H9 (cell line): ENCODE measurements around the gene LMTK3. TPM values are rescaled to one million over a fixed set of nuclear protein-coding genes. Genes with fewer than 3 reads are reported as not detected.

ENCODE experiments used
- DNase-seq: peaks from one replicate; pipeline ENCODE4 v3.0.0-alpha.2; 2017
- H2AFZ ChIP-seq: one replicate; pipeline ENCODE4 v1.6.1; 2013; ENCODE audit warnings: mild to moderate bottlenecking, low read length, control low read depth, moderate library complexity
- H2AK5ac ChIP-seq: 2 replicates; pipeline ENCODE4 v1.6.1; 2013; ENCODE audit warnings: low read length, control low read depth, mixed read lengths; ENCODE audit not compliant: insufficient read length
- H2BK120ac ChIP-seq: one replicate; pipeline ENCODE4 v1.6.1; 2013; ENCODE audit warnings: low read depth, mild to moderate bottlenecking, low read length, control low read depth, inconsistent platforms; ENCODE audit not compliant: poor library complexity, severe bottlenecking
- H2BK12ac ChIP-seq: 2 replicates; pipeline ENCODE4 v1.6.1; 2013; ENCODE audit warnings: low read length, control low read depth, mixed read lengths, low read depth; ENCODE audit not compliant: insufficient read length
- H2BK15ac ChIP-seq: 2 replicates; pipeline ENCODE4 v1.6.1; 2013; ENCODE audit warnings: low read depth, low read length, control low read depth
- H2BK20ac ChIP-seq: one replicate; pipeline ENCODE4 v1.6.1; 2013; ENCODE audit warnings: low read depth, mild to moderate bottlenecking, low read length, control low read depth, inconsistent platforms; ENCODE audit not compliant: poor library complexity, severe bottlenecking
- H2BK5ac ChIP-seq: 2 replicates; pipeline ENCODE4 v1.6.1; 2013; ENCODE audit warnings: low read length, control low read depth, mixed read lengths; ENCODE audit not compliant: insufficient read length
- H3K14ac ChIP-seq: 2 replicates; pipeline ENCODE4 v1.6.1; 2013; ENCODE audit warnings: low read length, control low read depth; ENCODE audit not compliant: insufficient read depth
- H3K18ac ChIP-seq: 2 replicates; pipeline ENCODE4 v1.6.1; 2013; ENCODE audit warnings: low read depth, mild to moderate bottlenecking, mixed read lengths, low read length, control low read depth; ENCODE audit not compliant: insufficient read length
- H3K23ac ChIP-seq: 2 replicates; pipeline ENCODE4 v1.6.1; 2013; ENCODE audit warnings: low read length, control low read depth, mixed read lengths, low read depth; ENCODE audit not compliant: insufficient read length
- H3K23me2 ChIP-seq: 2 replicates; pipeline ENCODE4 v1.6.1; 2013; ENCODE audit warnings: low read depth, mild to moderate bottlenecking, mixed read lengths, low read length, control low read depth; ENCODE audit not compliant: insufficient read length, poor library complexity, severe bottlenecking
- H3K27ac ChIP-seq: 2 replicates; pipeline ENCODE4 v1.5.1; 2013; ENCODE audit warnings: low read length, control low read depth, mixed read lengths, low read depth; ENCODE audit not compliant: insufficient read length
- H3K27me3 ChIP-seq: 2 replicates; pipeline ENCODE4 v1.6.1; 2013; ENCODE audit warnings: low read length, control low read depth, inconsistent platforms; ENCODE audit not compliant: insufficient read depth
- H3K4ac ChIP-seq: 2 replicates; pipeline ENCODE4 v1.6.1; 2013; ENCODE audit warnings: low read depth, mild to moderate bottlenecking, control low read depth, inconsistent platforms, low read length, moderate library complexity
- H3K4me1 ChIP-seq: 2 replicates; pipeline ENCODE4 v1.6.1; 2013; ENCODE audit warnings: low read length, control low read depth, inconsistent platforms; ENCODE audit not compliant: insufficient read depth
- H3K4me2 ChIP-seq: 2 replicates; pipeline ENCODE4 v1.6.1; 2013; ENCODE audit warnings: low read length, control low read depth, mixed read lengths; ENCODE audit not compliant: insufficient read length, insufficient read depth
- H3K56ac ChIP-seq: 2 replicates; pipeline ENCODE4 v1.6.1; 2013; ENCODE audit warnings: low read depth, mild to moderate bottlenecking, mixed read lengths, low read length, control low read depth; ENCODE audit not compliant: insufficient read length
- H3K79me1 ChIP-seq: 2 replicates; pipeline ENCODE4 v1.6.1; 2013; ENCODE audit warnings: low read depth, mild to moderate bottlenecking, moderate library complexity, low read length, control low read depth, inconsistent platforms; ENCODE audit not compliant: insufficient read depth, poor library complexity, severe bottlenecking
- H3K79me2 ChIP-seq: 2 replicates; pipeline ENCODE4 v1.6.1; 2013; ENCODE audit warnings: low read length, control low read depth, inconsistent platforms; ENCODE audit not compliant: insufficient read depth
- H3K9ac ChIP-seq: 2 replicates; pipeline ENCODE4 v1.6.1; 2013; ENCODE audit warnings: low read length, control low read depth, mixed read lengths; ENCODE audit not compliant: insufficient read length; ENCODE audit errors: extremely low read depth
- H3K9me3 ChIP-seq: one replicate; pipeline ENCODE4 v1.6.1; 2013; ENCODE audit warnings: low read depth, low read length, inconsistent platforms; ENCODE audit not compliant: control insufficient read depth
- H3T11ph ChIP-seq: one replicate; pipeline ENCODE4 v1.6.1; 2013; ENCODE audit warnings: mild to moderate bottlenecking, low read length, control low read depth, inconsistent platforms
- H4K20me1 ChIP-seq: one replicate; pipeline ENCODE4 v1.6.1; 2013; ENCODE audit not compliant: control insufficient read depth, insufficient read length, insufficient read depth
- H4K5ac ChIP-seq: 2 replicates; pipeline ENCODE4 v1.6.1; 2013; ENCODE audit warnings: low read depth, mild to moderate bottlenecking, mixed read lengths, low read length, control low read depth; ENCODE audit not compliant: insufficient read length
- H4K8ac ChIP-seq: replicated peaks from 2 replicates; pipeline ENCODE4 v1.6.1; 2013; ENCODE audit warnings: low read length, control low read depth, mixed read lengths, low read depth; ENCODE audit not compliant: insufficient read length
- H4K91ac ChIP-seq: 2 replicates; pipeline ENCODE4 v1.6.1; 2013; ENCODE audit warnings: low read depth, mild to moderate bottlenecking, moderate library complexity, mixed read lengths, low read length, control low read depth; ENCODE audit not compliant: insufficient read length
- H3K27ac Mint-ChIP-seq, 3 experiments: 2 replicates in 2 of 3; 3 replicates in 1 of 3; pipeline ENCODE4 v1.8.0; 2020 to 2021; ENCODE audit warnings: mixed read lengths in 3 of 3, mild to moderate bottlenecking in 1 of 3, moderate library complexity in 1 of 3
- H3K27me3 Mint-ChIP-seq: 2 replicates; pipeline ENCODE4 v1.8.0; 2021; ENCODE audit warnings: low read depth, mild to moderate bottlenecking, moderate library complexity, mixed read lengths
- H3K36me3 Mint-ChIP-seq, 3 experiments: 2 replicates in 2 of 3; 3 replicates in 1 of 3; pipeline ENCODE4 v1.8.0; 2020 to 2021; ENCODE audit warnings: low read depth in 3 of 3, mixed read lengths in 3 of 3; ENCODE audit not compliant: insufficient read depth in 1 of 3
- H3K4me1 Mint-ChIP-seq, 2 experiments: 2 replicates each; pipeline ENCODE4 v1.8.0; 2020; ENCODE audit warnings: mixed read lengths in 2 of 2
- H3K4me3 Mint-ChIP-seq, 2 experiments: 2 replicates in 1 of 2; 3 replicates in 1 of 2; pipeline ENCODE4 v1.8.0; 2020 to 2021; ENCODE audit warnings: mild to moderate bottlenecking in 2 of 2, mixed read lengths in 2 of 2, moderate library complexity in 1 of 2
- H3K9me3 Mint-ChIP-seq, 2 experiments: 2 replicates in 1 of 2; 3 replicates in 1 of 2; pipeline ENCODE4 v1.8.0; 2020; ENCODE audit warnings: mild to moderate bottlenecking in 2 of 2, mixed read lengths in 2 of 2, moderate library complexity in 1 of 2
- CTCF ChIP-seq: fragments of 200-600 bp; sonication (generic); conservative IDR thresholded peaks from 3 replicates; pipeline ENCODE4 v1.8.0; 2021; ENCODE audit warnings: antibody characterized with exemption, mild to moderate bottlenecking
- WGBS: extraction: QIAGEN DNeasy Blood & Tissue Kit; methylation state at CpG from one replicate; pipeline ENCODE4 v1.1.7; 2013; ENCODE audit warnings: missing lambda C conversion rate, low lambda C conversion rate, mixed read lengths; ENCODE audit not compliant: insufficient read length; ENCODE audit errors: extremely low coverage; 5-methylcytosine and 5-hydroxymethylcytosine counted together
- total RNA-seq: library from RNA; stranded (reverse); gene quantifications from 2 replicates; pipeline ENCODE4 v1.2.1, GENCODE V29; 2021

The LMTK3 gene
- total RNA-seq, 1 experiment from 2014 or later = 14.4 TPM

- no peaks in the 10 kb centered on the region for H3K79me2 ChIP-seq
- H3K14ac ChIP-seq = no peak overlapping the region
- H3K4me1 Mint-ChIP-seq = peaks cover 6 to 7% of the 10 kb centered on the region in 2 experiments; a peak in 3 of 4 replicates
- WGBS = no CpG with 5 or more reads among the region's 11 CpGs
- no peaks in the 10 kb centered on the region for H3K4me1 ChIP-seq
- H3K36me3 Mint-ChIP-seq = peaks cover 23 to 71% (median 43%) of the 10 kb centered on the region in 3 experiments
- no peak overlapping the region for H3K18ac ChIP-seq
- no peak overlapping the region for H2AFZ ChIP-seq
- H4K5ac ChIP-seq = no peak overlapping the region
- no peak overlapping the region for H3K23ac ChIP-seq
- no peak for TF ChIP-seq CTCF
- no peak overlapping the region for H2BK120ac ChIP-seq
- no peak overlapping the region for H3K4me3 Mint-ChIP-seq
- H4K91ac ChIP-seq = no peak overlapping the region
- H3K27me3 ChIP-seq = no peaks in the 10 kb centered on the region
- H3K56ac ChIP-seq = no peak overlapping the region
- H3K4me2 ChIP-seq = no peak overlapping the region
- no peak overlapping the region for H3T11ph ChIP-seq
- H3K79me1 ChIP-seq = no peaks in the 10 kb centered on the region
- H3K9me3 ChIP-seq = no peaks in the 10 kb centered on the region
- H3K4ac ChIP-seq = no peak overlapping the region
- no peak overlapping the region for H3K27ac Mint-ChIP-seq
- H2BK20ac ChIP-seq = no peak overlapping the region
- no peak overlapping the region for H2BK12ac ChIP-seq
- no peaks in the 10 kb centered on the region for H3K9me3 Mint-ChIP-seq
- no peaks in the 10 kb centered on the region for H3K27me3 Mint-ChIP-seq
- H4K20me1 ChIP-seq = no peaks in the 10 kb centered on the region
- H2AK5ac ChIP-seq = no peak overlapping the region
- no peak overlapping the region for H4K8ac ChIP-seq
- no peak overlapping the region for H3K27ac ChIP-seq
- no peak overlapping the region for H3K9ac ChIP-seq
- no peaks in the 10 kb centered on the region for H3K23me2 ChIP-seq
- H2BK15ac ChIP-seq = no peak overlapping the region
- DNase-seq = no peak
- H2BK5ac ChIP-seq = no peak overlapping the region
Observed at GRCh38 chr19:48455908-48456562, 55.6 kb downstream of the LMTK3 start.
